ENCODE results near the gene ZDHHC17.

The ZDHHC17 gene

GRCh38 chr12:76878099-76878898 is 114.4 kb downstream of the ZDHHC17 start:
- DNase-seq (ENCODE audit: low read depth, low spot score), result peak; percentile 74

- peak; percentile 97 for DNase-seq (ENCODE audit: low read depth, low spot score)
Measured at GRCh38 chr12:76878899-76879709, 115.2 kb downstream of the ZDHHC17 start, which contains the start of gene CSRP2. TSS of gene CSRP2 (minus strand) at chr12:76879019. CDS start at chr12:76866260, 12,759 bp downstream.

- no peak for DNase-seq (ENCODE audit: low read depth, low spot score)
Measured at GRCh38 chr12:76879710-76880518, 116.0 kb downstream of the ZDHHC17 start.

GRCh38 chr12:76880519-76881023 is 116.7 kb downstream of the ZDHHC17 start:
- no peak for DNase-seq (ENCODE audit: low read depth, low spot score)

GRCh38 chr12:76881142-76881541 is 117.2 kb downstream of the ZDHHC17 start:
- DNase-seq (ENCODE audit: low read depth, low spot score), result no peak

GRCh38 chr12:76882367-76882766 is 118.5 kb downstream of the ZDHHC17 start:
- DNase-seq (ENCODE audit: low read depth, low spot score), result no peak

GRCh38 chr12:76883151-76883550 is 119.2 kb downstream of the ZDHHC17 start:
- DNase-seq (ENCODE audit: low read depth, low spot score), result peak; percentile 18

GRCh38 chr12:76883811-76884210 is 119.9 kb downstream of the ZDHHC17 start:
- DNase-seq (ENCODE audit: low read depth, low spot score), result no peak

GRCh38 chr12:76888775-76889174 is 124.9 kb downstream of the ZDHHC17 start:
- no peak for DNase-seq (ENCODE audit: low read depth, low spot score)

- no peak for DNase-seq (ENCODE audit: low read depth, low spot score)
Measured at GRCh38 chr12:76890151-76891143, 126.5 kb downstream of the ZDHHC17 start.

- DNase-seq (ENCODE audit: low read depth, low spot score), result no peak
Measured at GRCh38 chr12:76891609-76892008, 127.7 kb downstream of the ZDHHC17 start.

- no peak for DNase-seq (ENCODE audit: low read depth, low spot score)
Measured at GRCh38 chr12:76895796-76896195, 131.9 kb downstream of the ZDHHC17 start.

- DNase-seq (ENCODE audit: low read depth, low spot score), result no peak
Measured at GRCh38 chr12:76896274-76896673, 132.4 kb downstream of the ZDHHC17 start.

GRCh38 chr12:76898442-76898841 is 134.5 kb downstream of the ZDHHC17 start:
- DNase-seq (ENCODE audit: low read depth, low spot score), result no peak

GRCh38 chr12:76899522-76899921 is 135.6 kb downstream of the ZDHHC17 start:
- DNase-seq (ENCODE audit: low read depth, low spot score), result no peak

GRCh38 chr12:76901628-76902380 is 137.9 kb downstream of the ZDHHC17 start:
- DNase-seq (ENCODE audit: low read depth, low spot score), result no peak

Data from ELF-1 (cell line).